HEK293 (cell line): ENCODE data around the gene TTLL11.

ENCODE experiments used
- CTCF ChIA-PET: fragments of 350-600 bp; formaldehyde crosslinking; extraction: SDS; loops from one replicate; lab custom pipeline; 2021; ENCODE audit warnings: antibody characterized with exemption; lab: Yijun Ruan, JAX
- POLR2A ChIA-PET: fragments of 300-600 bp; formaldehyde crosslinking; extraction: SDS; loops from one replicate; lab custom pipeline; 2020; ENCODE audit warnings: antibody characterized with exemption, inconsistent platforms; lab: Yijun Ruan, JAX
- H3K27ac ChIP-seq: fragments of 200-500 bp; sonication (Bioruptor generic); 2 replicates; pipeline ENCODE4 v1.5.1; 2014; ENCODE audit warnings: low read depth, low read length, control low read depth, inconsistent platforms; ENCODE audit errors: extremely low read depth
- H3K36me3 ChIP-seq, 2 experiments: fragments of 200-500 bp in 1 of 2; sonication (Bioruptor generic) in 1 of 2; 1 replicate in 1 of 2; 2 replicates in 1 of 2; pipeline ENCODE4 v1.5.1; 2014 to 2017; ENCODE audit warnings: inconsistent platforms in 2 of 2, low read length in 2 of 2; ENCODE audit not compliant: control insufficient read depth in 2 of 2, insufficient read depth in 1 of 2
- H3K4me1 ChIP-seq: fragments of 200-500 bp; sonication (Bioruptor generic); 2 replicates; pipeline ENCODE4 v1.5.1; 2014; ENCODE audit warnings: mild to moderate bottlenecking, low read length, inconsistent platforms; ENCODE audit not compliant: control insufficient read depth, insufficient read depth
- H3K4me3 ChIP-seq: 2 replicates; pipeline ENCODE4 v1.5.1; 2011; ENCODE audit warnings: low read depth, mild to moderate bottlenecking, control low read depth, low read length, moderate library complexity
- H3K9me3 ChIP-seq: fragments of 200-500 bp; sonication (Bioruptor generic); 2 replicates; pipeline ENCODE4 v1.5.1; 2014; ENCODE audit warnings: low read depth, low read length, inconsistent platforms; ENCODE audit not compliant: control insufficient read depth, insufficient read depth
- CTCF ChIP-seq: fragments of 450-650 bp; formaldehyde crosslinking; IDR thresholded peaks from 2 replicates; pipeline ENCODE4 v1.5.1; 2016; ENCODE audit warnings: missing biosample characterization, missing genetic modification characterization
- KLF10 ChIP-seq: fragments of 450-650 bp; IDR thresholded peaks from 2 replicates; pipeline ENCODE4 v1.5.1; 2018; ENCODE audit warnings: missing biosample characterization, mild to moderate bottlenecking, missing genetic modification characterization
- ZBTB11 ChIP-seq: fragments of 450-650 bp; formaldehyde crosslinking; conservative IDR thresholded peaks from 2 replicates; pipeline ENCODE4 v1.5.1; 2016; ENCODE audit warnings: low read depth, missing biosample characterization, missing genetic modification characterization
- ZFP41 ChIP-seq: fragments of 450-650 bp; formaldehyde crosslinking; IDR thresholded peaks from 2 replicates; pipeline ENCODE4 v1.5.1; 2016; ENCODE audit warnings: missing biosample characterization, missing genetic modification characterization, borderline replicate concordance
- ZNF114 ChIP-seq: fragments of 450-650 bp; formaldehyde crosslinking; IDR thresholded peaks from 2 replicates; pipeline ENCODE4 v1.5.0; 2017; ENCODE audit warnings: missing biosample characterization, missing genetic modification characterization
- ZNF175 ChIP-seq: fragments of 450-650 bp; formaldehyde crosslinking; IDR thresholded peaks from 2 replicates; pipeline ENCODE4 v1.5.1; 2016; ENCODE audit warnings: missing biosample characterization, missing genetic modification characterization
- ZNF184 ChIP-seq: fragments of 450-650 bp; IDR thresholded peaks from 2 replicates; pipeline ENCODE4 v1.5.1; 2018; ENCODE audit warnings: missing biosample characterization, mild to moderate bottlenecking, missing genetic modification characterization
- ZNF248 ChIP-seq: fragments of 450-650 bp; formaldehyde crosslinking; IDR thresholded peaks from 2 replicates; pipeline ENCODE4 v1.5.1; 2017; ENCODE audit warnings: missing biosample characterization, missing genetic modification characterization
- ZNF404 ChIP-seq: fragments of 450-650 bp; formaldehyde crosslinking; IDR thresholded peaks from 2 replicates; pipeline ENCODE4 v1.5.1; 2017; ENCODE audit warnings: missing biosample characterization, missing genetic modification characterization
- ZNF514 ChIP-seq: fragments of 450-650 bp; formaldehyde crosslinking; IDR thresholded peaks from 2 replicates; pipeline ENCODE4 v1.5.1; 2016; ENCODE audit warnings: missing biosample characterization, missing genetic modification characterization
- ZNF555 ChIP-seq: fragments of 450-650 bp; formaldehyde crosslinking; conservative IDR thresholded peaks from 2 replicates; pipeline ENCODE4 v1.5.1; 2017; ENCODE audit warnings: missing biosample characterization, mild to moderate bottlenecking, missing genetic modification characterization, inconsistent platforms
- ZNF558 ChIP-seq: fragments of 450-650 bp; formaldehyde crosslinking; IDR thresholded peaks from 2 replicates; pipeline ENCODE4 v1.5.1; 2016; ENCODE audit warnings: missing biosample characterization, missing genetic modification characterization
- ZNF76 ChIP-seq: fragments of 450-650 bp; formaldehyde crosslinking; IDR thresholded peaks from 2 replicates; pipeline ENCODE4; 2016; ENCODE audit warnings: low read depth, missing biosample characterization, missing genetic modification characterization, borderline replicate concordance
- ZNF785 ChIP-seq: fragments of 450-650 bp; formaldehyde crosslinking; IDR thresholded peaks from 2 replicates; pipeline ENCODE4 v1.5.1; 2016; ENCODE audit warnings: missing biosample characterization, missing genetic modification characterization

Gene TTLL11

GRCh38 chr9:121819428-121820231 lies 273.5 kb downstream of the TTLL11 start (continued):
- TF ChIP-seq CTCF (tag by site-specific recombination) = no peak

GRCh38 chr9:121818841-121819427 lies 274.2 kb downstream of the TTLL11 start:
- ChIA-PET CTCF (interaction anchor here (0.6 to 0.7 kb wide), 2 partner anchors 77 to 114 kb away, joined by 3 read pairs; no protein-coding TSS in a partner anchor), POLR2A (no interaction called here)
- H3K36me3 ChIP-seq = no peaks in the 10 kb centered on the region
- TF ChIP-seq ZNF248 (tag by site-specific recombination) (no peak), ZNF76 (tag by site-specific recombination) (no peak), ZNF114 (tag by site-specific recombination) (no peak), ZNF785 (no peak), ZNF514 (tag by site-specific recombination) (no peak), ZFP41 (tag by site-specific recombination) (no peak), ZNF404 (tag by site-specific recombination) (no peak), KLF10 (tag by site-specific recombination) (no peak), ZNF184 (tag by site-specific recombination) (no peak)
- H3K4me3 ChIP-seq = no peak overlapping the region
- H3K9me3 ChIP-seq = no peaks in the 10 kb centered on the region
- H3K4me1 ChIP-seq = no peaks in the 10 kb centered on the region
- H3K27ac ChIP-seq = no peak overlapping the region

- H3K4me1 ChIP-seq = no peaks in the 10 kb centered on the region
- H3K36me3 ChIP-seq = no peaks in the 10 kb centered on the region
- no peak overlapping the region for H3K4me3 ChIP-seq
- CTCF ChIA-PET = interaction anchor here (0.7 kb wide), 1 partner anchor 113 kb away, joined by 3 read pairs; no protein-coding TSS in a partner anchor
- no peaks in the 10 kb centered on the region for H3K9me3 ChIP-seq
- H3K27ac ChIP-seq = no peak overlapping the region
- TF ChIP-seq ZNF558 (tag by site-specific recombination) (no peak), ZNF175 (no peak), ZBTB11 (no peak), ZNF555 (no peak)
- POLR2A ChIA-PET = interaction anchor here (0.5 kb wide), 1 partner anchor 271 kb away, joined by 4 read pairs; no protein-coding TSS in a partner anchor
These were observed 275.0 kb downstream of the TTLL11 start for GRCh38 chr9:121818016-121818661.
